Measurements from ENCODE around the gene CLCN5.

CLCN5 gene

DNA sequence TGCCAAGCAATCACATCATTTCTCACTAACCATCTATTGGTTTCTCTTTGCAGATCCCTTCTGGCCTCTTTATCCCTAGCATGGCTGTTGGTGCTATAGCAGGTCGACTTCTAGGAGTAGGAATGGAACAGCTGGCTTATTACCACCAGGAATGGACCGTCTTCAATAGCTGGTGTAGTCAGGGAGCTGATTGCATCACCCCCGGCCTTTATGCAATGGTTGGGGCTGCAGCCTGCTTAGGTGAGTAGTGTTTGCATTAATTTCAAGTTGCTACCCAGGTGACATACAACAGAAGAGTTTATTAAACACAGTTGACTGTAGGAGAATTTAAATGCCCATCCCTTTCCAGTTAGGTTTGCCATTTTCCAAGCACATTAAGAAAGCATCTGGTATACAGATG lies 166.2 kb downstream of the CLCN5 start:
- Histone ChIP-seq H3K27ac (ENCODE audit: low read depth, low read length) (no peak overlapping the region), H4K20me1 (ENCODE audit: low read depth, low read length) (no peaks in the 10 kb centered on the region), H3K27me3 (ENCODE audit: low read length) (no peaks in the 10 kb centered on the region), H3K79me2 (ENCODE audit: insufficient read depth, low read length) (no peaks in the 10 kb centered on the region), H3F3A (ENCODE audit: insufficient read depth) (no peaks in the 10 kb centered on the region), H3K9ac (ENCODE audit: low read length) (no peak overlapping the region), H3K9me2 (replicated peaks; ENCODE audit: insufficient read depth, low read length) (no peaks in the 10 kb centered on the region), H3K4me2 (ENCODE audit: low read depth, low read length, poor library complexity, severe bottlenecking) (no peak overlapping the region), H2AFZ (ENCODE audit: low read depth, low read length, severe bottlenecking) (no peak overlapping the region), H3K9me3 (ENCODE audit: insufficient read depth, low read length) (no peaks in the 10 kb centered on the region), H3K36me3 (ENCODE audit: low read length) (no peaks in the 10 kb centered on the region), H3K4me3 (ENCODE audit: insufficient read depth, low read length, poor library complexity, severe bottlenecking) (no peak overlapping the region)
- TF ChIP-seq, protein P1, sequence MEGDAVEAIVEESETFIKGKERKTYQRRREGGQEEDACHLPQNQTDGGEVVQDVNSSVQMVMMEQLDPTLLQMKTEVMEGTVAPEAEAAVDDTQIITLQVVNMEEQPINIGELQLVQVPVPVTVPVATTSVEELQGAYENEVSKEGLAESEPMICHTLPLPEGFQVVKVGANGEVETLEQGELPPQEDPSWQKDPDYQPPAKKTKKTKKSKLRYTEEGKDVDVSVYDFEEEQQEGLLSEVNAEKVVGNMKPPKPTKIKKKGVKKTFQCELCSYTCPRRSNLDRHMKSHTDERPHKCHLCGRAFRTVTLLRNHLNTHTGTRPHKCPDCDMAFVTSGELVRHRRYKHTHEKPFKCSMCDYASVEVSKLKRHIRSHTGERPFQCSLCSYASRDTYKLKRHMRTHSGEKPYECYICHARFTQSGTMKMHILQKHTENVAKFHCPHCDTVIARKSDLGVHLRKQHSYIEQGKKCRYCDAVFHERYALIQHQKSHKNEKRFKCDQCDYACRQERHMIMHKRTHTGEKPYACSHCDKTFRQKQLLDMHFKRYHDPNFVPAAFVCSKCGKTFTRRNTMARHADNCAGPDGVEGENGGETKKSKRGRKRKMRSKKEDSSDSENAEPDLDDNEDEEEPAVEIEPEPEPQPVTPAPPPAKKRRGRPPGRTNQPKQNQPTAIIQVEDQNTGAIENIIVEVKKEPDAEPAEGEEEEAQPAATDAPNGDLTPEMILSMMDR (IDR thresholded peaks at IDR 0.05; ENCODE audit: insufficient read depth, low read length, poor library complexity, severe bottlenecking), result no peak
- no peak for TF ChIP-seq EZH2phosphoT487 (conservative IDR thresholded peaks at IDR 0.05; ENCODE audit: low read length)

DNA sequence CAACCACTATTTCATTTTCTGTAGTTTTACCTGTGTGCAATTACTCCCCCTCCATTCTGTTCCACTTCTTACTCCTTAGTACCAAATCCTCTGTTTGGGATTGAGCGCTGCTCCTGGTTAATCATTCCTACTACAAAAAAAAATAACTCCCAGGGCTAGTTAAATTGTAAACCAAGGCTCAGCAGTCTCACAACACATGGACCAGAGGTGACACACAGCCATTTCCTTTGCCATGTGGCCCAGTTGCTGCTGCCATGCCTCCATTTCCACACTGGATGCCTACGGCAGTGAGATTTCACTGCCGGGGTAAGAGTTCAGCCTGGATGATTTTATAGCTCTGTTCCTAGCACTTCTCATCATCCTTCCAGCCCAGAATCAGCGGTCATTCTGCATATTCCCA lies 171.2 kb downstream of the CLCN5 start:
- no peak for TF ChIP-seq EZH2phosphoT487 (conservative IDR thresholded peaks at IDR 0.05; ENCODE audit: low read length)
- TF ChIP-seq, protein P1 (IDR thresholded peaks at IDR 0.05; ENCODE audit: insufficient read depth, low read length, poor library complexity, severe bottlenecking), result no peak
- Histone ChIP-seq H3K9ac (ENCODE audit: low read length) (no peak overlapping the region), H4K20me1 (ENCODE audit: low read depth, low read length) (no peaks in the 10 kb centered on the region), H3K9me2 (replicated peaks; ENCODE audit: insufficient read depth, low read length) (no peaks in the 10 kb centered on the region), H3F3A (ENCODE audit: insufficient read depth) (no peaks in the 10 kb centered on the region), H3K4me2 (ENCODE audit: low read depth, low read length, poor library complexity, severe bottlenecking) (no peak overlapping the region), H3K4me3 (ENCODE audit: insufficient read depth, low read length, poor library complexity, severe bottlenecking) (no peak overlapping the region), H3K36me3 (ENCODE audit: low read length) (no peaks in the 10 kb centered on the region), H3K9me3 (ENCODE audit: insufficient read depth, low read length) (no peaks in the 10 kb centered on the region), H3K27ac (ENCODE audit: low read depth, low read length) (no peak overlapping the region), H2AFZ (ENCODE audit: low read depth, low read length, severe bottlenecking) (no peak overlapping the region), H3K27me3 (ENCODE audit: low read length) (no peaks in the 10 kb centered on the region), H3K79me2 (ENCODE audit: insufficient read depth, low read length) (no peaks in the 10 kb centered on the region)

DNA sequence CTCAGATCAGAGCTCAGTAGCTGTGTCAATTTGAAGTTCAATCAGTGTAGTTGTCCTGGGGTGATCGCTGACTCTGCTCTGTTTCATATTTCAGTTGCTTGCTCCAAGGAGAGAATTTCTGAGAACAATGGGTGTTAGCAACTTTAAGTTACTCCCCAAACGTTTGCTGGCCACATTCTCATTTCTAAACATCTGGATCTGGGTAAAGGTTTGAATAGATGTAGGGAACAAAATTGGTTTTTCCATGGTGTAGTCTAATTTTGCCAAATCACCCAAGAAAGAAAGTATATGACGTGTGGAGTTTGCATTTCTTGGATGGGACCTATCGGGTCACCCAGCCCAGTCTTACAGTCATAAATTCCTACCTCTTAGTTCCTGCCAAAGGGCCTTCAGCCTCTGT lies 174.7 kb downstream of the CLCN5 start:
- H3K9me2 ChIP-seq (replicated peaks; ENCODE audit: insufficient read depth, low read length), result no peaks in the 10 kb centered on the region
- no peaks in the 10 kb centered on the region for H3F3A ChIP-seq (ENCODE audit: insufficient read depth)
- no peaks in the 10 kb centered on the region for H3K36me3 ChIP-seq (ENCODE audit: low read length)
- no peak overlapping the region for H3K4me3 ChIP-seq (ENCODE audit: insufficient read depth, low read length, poor library complexity, severe bottlenecking)
- H3K27me3 ChIP-seq (ENCODE audit: low read length), result no peaks in the 10 kb centered on the region
- no peak overlapping the region for H2AFZ ChIP-seq (ENCODE audit: low read depth, low read length, severe bottlenecking)
- H3K9me3 ChIP-seq (ENCODE audit: insufficient read depth, low read length), result no peaks in the 10 kb centered on the region
- no peak overlapping the region for H3K27ac ChIP-seq (ENCODE audit: low read depth, low read length)
- H4K20me1 ChIP-seq (ENCODE audit: low read depth, low read length), result no peaks in the 10 kb centered on the region
- H3K9ac ChIP-seq (ENCODE audit: low read length), result no peak overlapping the region
- no peak overlapping the region for H3K4me2 ChIP-seq (ENCODE audit: low read depth, low read length, poor library complexity, severe bottlenecking)
- H3K79me2 ChIP-seq (ENCODE audit: insufficient read depth, low read length), result no peaks in the 10 kb centered on the region
- TF ChIP-seq EZH2phosphoT487 (conservative IDR thresholded peaks at IDR 0.05; ENCODE audit: low read length), result no peak
- TF ChIP-seq, protein P1 (IDR thresholded peaks at IDR 0.05; ENCODE audit: insufficient read depth, low read length, poor library complexity, severe bottlenecking), result no peak

Measured in SU-DHL-6 (cell line).